Transverse colon (tissue), 4 donors: ENCODE results near the gene TRMT6.

Experiments
- CTCF ChIP-seq, 5 experiments: fragments of 200-600 bp in 3 of 5; fragments of 450-650 bp in 2 of 5; sonication (generic) in 3 of 5; IDR thresholded peaks; 1 replicate in 2 of 5; 2 replicates in 3 of 5; pipeline ENCODE4 v1.5.1; 2016 to 2017; ENCODE audit warnings: antibody characterized with exemption in 5 of 5, inconsistent platforms in 3 of 5, mild to moderate bottlenecking in 2 of 5, moderate library complexity in 1 of 5
- POLR2A ChIP-seq: fragments of 450-650 bp; IDR thresholded peaks from one replicate; pipeline ENCODE4 v1.6.1; 2016; ENCODE audit warnings: antibody characterized with exemption, mild to moderate bottlenecking, moderate library complexity
- POLR2AphosphoS5 ChIP-seq, 3 donors: sonication (generic); formaldehyde crosslinking; IDR thresholded peaks; one replicate each; pipeline ENCODE4 v1.6.1; 2016; ENCODE audit warnings: antibody characterized with exemption in 3 of 3

- no peak for TF ChIP-seq CTCF (IDR thresholded peaks at IDR 0.05)
- no peak for TF ChIP-seq POLR2A
- TF ChIP-seq POLR2AphosphoS5 (IDR thresholded peaks at IDR 0.05) = no peak
These were observed 20.0 kb upstream of the TRMT6 start for GRCh38 chr20:5970381-5970780.
